HCT116 (cell line): ENCODE measurements around the gene ATXN2. TPM values are rescaled to one million over a fixed set of nuclear protein-coding genes. Genes with fewer than 3 reads are reported as not detected.

ENCODE experiments used
- ATAC-seq: fragments of 200-7000 bp; cut with Tn5 transposase; 2 replicates; pipeline ENCODE4 v1.9.1; 2020; ENCODE audit warnings: mild to moderate bottlenecking, moderate library complexity
- BruUV-seq: library from RNA; stranded (reverse); fragments of 400-500 nt; replicated peaks from 2 replicates; lab custom pipeline; 2021; lab: Mats Ljungman, UMichigan
- CTCF ChIA-PET: fragments of 300-600 bp; sonication (Branson Sonifier 250); formaldehyde crosslinking; loops from one replicate; lab custom pipeline; 2021; ENCODE audit warnings: antibody characterized with exemption; lab: Charles Lee
- POLR2A ChIA-PET: fragments of 300-600, 350-600 bp; sonication (Branson Sonifier 250); formaldehyde crosslinking; loops from one replicate; lab custom pipeline; 2021; ENCODE audit warnings: antibody characterized with exemption; lab: Charles Lee
- RAD21 ChIA-PET, 2 experiments: fragments of 300-600 bp; sonication (Branson Sonifier 250); formaldehyde crosslinking; loops; one replicate each; lab custom pipeline; 2023; ENCODE audit warnings: low total read pairs in 2 of 2; ENCODE audit not compliant: uncharacterized antibody in 2 of 2, unreplicated experiment in 2 of 2, low non-redundant PET in 1 of 2; lab: Charles Lee
- DNase-seq: peaks from one replicate; pipeline ENCODE4 v3.0.0-alpha.2; 2010; ENCODE audit warnings: low read depth, low spot score
- H2AFZ ChIP-seq: fragments of 200-600 bp; shearing (Covaris generic), sonication (generic); 2 replicates; pipeline ENCODE4 v1.6.1; 2017; ENCODE audit warnings: low read depth, mixed run types, mixed read lengths, antibody characterized with exemption, low read length; ENCODE audit not compliant: poor library complexity, severe bottlenecking
- H3K27ac ChIP-seq: 2 replicates; pipeline ENCODE4 v1.5.1; 2012; ENCODE audit warnings: low read depth, low read length
- H3K27me3 ChIP-seq: fragments of 200-600 bp; sonication (generic); 2 replicates; pipeline ENCODE4 v1.6.1; 2016; ENCODE audit warnings: mixed run types, low read length, mixed read lengths; ENCODE audit not compliant: insufficient read depth
- H3K36me3 ChIP-seq, 2 experiments: fragments of 200-500 bp in 1 of 2; fragments of 200-600 bp in 1 of 2; sonication (Bioruptor generic) in 1 of 2; sonication (generic) in 1 of 2; 2 replicates each; pipeline versions ENCODE4 v1.5.1 to v1.6.1; 2014 to 2016; ENCODE audit warnings: low read length in 2 of 2, inconsistent platforms in 1 of 2, mixed read lengths in 1 of 2, mixed run types in 1 of 2; ENCODE audit not compliant: insufficient read depth in 2 of 2, control insufficient read depth in 1 of 2
- H3K4me1 ChIP-seq, 2 experiments: fragments of 200-600 bp in 1 of 2; sonication (generic) in 1 of 2; 2 replicates each; pipeline versions ENCODE4 v1.5.1 to v1.6.1; 2012 to 2017; ENCODE audit warnings: low read length in 2 of 2, inconsistent platforms in 1 of 2, mild to moderate bottlenecking in 1 of 2, mixed read lengths in 1 of 2, mixed run types in 1 of 2, moderate library complexity in 1 of 2; ENCODE audit not compliant: insufficient read depth in 2 of 2, control insufficient read depth in 1 of 2
- H3K4me2 ChIP-seq: fragments of 200-600 bp; sonication (generic); 2 replicates; pipeline ENCODE4 v1.6.1; 2017; ENCODE audit warnings: mixed run types, low read length, mixed read lengths
- H3K4me3 ChIP-seq, 2 experiments: fragments of 200-600 bp in 1 of 2; sonication (generic) in 1 of 2; replicated peaks in 1 of 2; 2 replicates each; pipeline ENCODE4 v1.5.1; 2011 to 2016; ENCODE audit warnings: low read length in 2 of 2, control low read depth in 1 of 2, low read depth in 1 of 2, mild to moderate bottlenecking in 1 of 2, mixed read lengths in 1 of 2, mixed run types in 1 of 2
- H3K79me2 ChIP-seq: fragments of 200-600 bp; sonication (generic); 2 replicates; pipeline ENCODE4 v1.6.1; 2017; ENCODE audit warnings: mild to moderate bottlenecking, mixed run types, low read length, moderate library complexity, mixed read lengths; ENCODE audit not compliant: insufficient read depth
- H3K9ac ChIP-seq: fragments of 200-600 bp; sonication (generic); 2 replicates; pipeline ENCODE4 v1.6.1; 2016; ENCODE audit warnings: low read length, mixed read lengths
- H3K9me2 ChIP-seq: fragments of 200-600 bp; sonication (generic), shearing (Covaris generic); 2 replicates; pipeline ENCODE4 v1.6.1; 2017; ENCODE audit warnings: mixed run types, mild to moderate bottlenecking, moderate library complexity; ENCODE audit not compliant: insufficient read depth
- H3K9me3 ChIP-seq, 2 experiments: fragments of 200-500 bp in 1 of 2; fragments of 200-600 bp in 1 of 2; sonication (Bioruptor generic) in 1 of 2; sonication (generic) in 1 of 2; 2 replicates each; pipeline ENCODE4 v1.6.1; 2014 to 2017; ENCODE audit warnings: low read length in 2 of 2, mixed read lengths in 2 of 2, inconsistent platforms in 1 of 2, low read depth in 1 of 2, mild to moderate bottlenecking in 1 of 2, mixed run types in 1 of 2, moderate library complexity in 1 of 2; ENCODE audit not compliant: control insufficient read depth in 1 of 2, insufficient read depth in 1 of 2
- H4K20me1 ChIP-seq: fragments of 200-600 bp; sonication (generic), shearing (Covaris generic); 2 replicates; pipeline ENCODE4 v1.6.1; 2017; ENCODE audit warnings: mixed run types, mild to moderate bottlenecking, moderate library complexity; ENCODE audit not compliant: insufficient read depth
- CBX3 ChIP-seq: IDR thresholded peaks from 2 replicates; pipeline ENCODE4 v1.6.1; 2012; ENCODE audit warnings: low read depth
- CEBPB ChIP-seq: IDR thresholded peaks from 2 replicates; pipeline ENCODE4 v1.6.1; 2012; ENCODE audit warnings: low read depth
- ELF1 ChIP-seq: IDR thresholded peaks from 2 replicates; pipeline ENCODE4 v1.6.1; 2012; ENCODE audit warnings: low read depth, borderline replicate concordance
- EZH2 ChIP-seq: fragments of 200-600 bp; sonication (generic); IDR thresholded peaks from 2 replicates; pipeline ENCODE4 v1.6.1; 2017; ENCODE audit warnings: antibody characterized with exemption, mixed run types
- FOSL1 ChIP-seq: IDR thresholded peaks from 2 replicates; pipeline ENCODE4 v1.6.1; 2012; ENCODE audit warnings: low read depth
- JUND ChIP-seq: IDR thresholded peaks from 2 replicates; pipeline ENCODE4 v1.6.1; 2012
- POLR2A ChIP-seq: IDR thresholded peaks from 2 replicates; pipeline ENCODE4 v1.7.0; 2011; ENCODE audit warnings: borderline replicate concordance; ENCODE audit not compliant: insufficient read depth, insufficient read length; ENCODE audit errors: extremely low read depth
- RAD21 ChIP-seq: IDR thresholded peaks from 2 replicates; pipeline ENCODE4 v1.6.1; 2012; ENCODE audit warnings: low read depth, mild to moderate bottlenecking
- SRF ChIP-seq: IDR thresholded peaks from 2 replicates; pipeline ENCODE4 v1.6.1; 2012; ENCODE audit warnings: low read depth
- YY1 ChIP-seq: IDR thresholded peaks from 2 replicates; pipeline ENCODE4 v1.6.1; 2011; ENCODE audit warnings: low read length, low read depth, moderate library complexity, mild to moderate bottlenecking; ENCODE audit not compliant: insufficient replicate concordance; ENCODE audit errors: extremely low read depth
- ZFX ChIP-seq: fragments of 450-650 bp; IDR thresholded peaks from 2 replicates; pipeline ENCODE4 v1.6.1; 2017
- intact Hi-C: fragments of 100-400 bp; cut with micrococcal nuclease; formaldehyde crosslinking; loops from 2 replicates; pipeline ENCODE4 v1.10.0; 2022
- total RNA-seq: library from RNA; stranded (reverse); gene quantifications from one replicate; pipeline ENCODE4 v1.2.1, GENCODE V29; 2021; ENCODE audit not compliant: unreplicated experiment
- TF ChIP-seq, protein P1 (sequence below): IDR thresholded peaks from 2 replicates; pipeline ENCODE4 v1.6.1; 2012
- TF ChIP-seq, protein P2 (sequence below): IDR thresholded peaks from 2 replicates; pipeline ENCODE4 v1.6.1; 2011; ENCODE audit warnings: mild to moderate bottlenecking, low read length, moderate library complexity; ENCODE audit not compliant: insufficient replicate concordance; ENCODE audit errors: extremely low read depth
- TF ChIP-seq, protein P3 (sequence below): IDR thresholded peaks from 2 replicates; pipeline ENCODE4 v1.6.1; 2012; ENCODE audit warnings: low read depth

ATXN2 gene
- total RNA-seq, 1 experiment from 2014 or later = 72.7 TPM

DNA sequence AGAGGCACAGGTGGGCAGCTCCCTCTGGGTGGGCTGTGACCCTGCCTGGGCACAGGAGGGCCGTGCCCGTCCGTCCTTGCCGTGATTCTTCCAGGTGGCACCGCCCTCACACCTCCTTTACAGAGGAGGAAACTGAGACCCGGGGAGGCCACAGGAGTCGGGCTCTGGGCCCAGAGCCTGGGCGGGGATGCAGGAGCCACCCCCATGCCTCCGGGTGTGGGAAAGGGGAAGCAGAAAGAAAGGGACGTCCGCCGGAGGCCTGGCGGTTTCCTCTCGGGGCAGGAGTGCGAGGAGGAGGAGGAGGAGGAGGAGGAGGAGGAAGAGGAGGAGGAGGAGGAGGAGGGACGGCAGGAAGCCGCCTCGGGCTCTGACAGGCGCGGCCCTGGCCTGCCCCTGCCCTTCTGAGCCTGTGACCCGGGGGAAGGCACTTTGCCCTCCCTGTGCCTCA is 170.4 kb downstream of the ATXN2 start (continued):
- TF ChIP-seq, protein P1, sequence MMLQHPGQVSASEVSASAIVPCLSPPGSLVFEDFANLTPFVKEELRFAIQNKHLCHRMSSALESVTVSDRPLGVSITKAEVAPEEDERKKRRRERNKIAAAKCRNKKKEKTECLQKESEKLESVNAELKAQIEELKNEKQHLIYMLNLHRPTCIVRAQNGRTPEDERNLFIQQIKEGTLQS = no peak
- TF ChIP-seq EZH2 (no peak), ELF1 (no peak), CBX3 (no peak), CEBPB (no peak), POLR2A (no peak), FOSL1 (no peak)
- TF ChIP-seq, all 23 proteins: peak for 0

DNA sequence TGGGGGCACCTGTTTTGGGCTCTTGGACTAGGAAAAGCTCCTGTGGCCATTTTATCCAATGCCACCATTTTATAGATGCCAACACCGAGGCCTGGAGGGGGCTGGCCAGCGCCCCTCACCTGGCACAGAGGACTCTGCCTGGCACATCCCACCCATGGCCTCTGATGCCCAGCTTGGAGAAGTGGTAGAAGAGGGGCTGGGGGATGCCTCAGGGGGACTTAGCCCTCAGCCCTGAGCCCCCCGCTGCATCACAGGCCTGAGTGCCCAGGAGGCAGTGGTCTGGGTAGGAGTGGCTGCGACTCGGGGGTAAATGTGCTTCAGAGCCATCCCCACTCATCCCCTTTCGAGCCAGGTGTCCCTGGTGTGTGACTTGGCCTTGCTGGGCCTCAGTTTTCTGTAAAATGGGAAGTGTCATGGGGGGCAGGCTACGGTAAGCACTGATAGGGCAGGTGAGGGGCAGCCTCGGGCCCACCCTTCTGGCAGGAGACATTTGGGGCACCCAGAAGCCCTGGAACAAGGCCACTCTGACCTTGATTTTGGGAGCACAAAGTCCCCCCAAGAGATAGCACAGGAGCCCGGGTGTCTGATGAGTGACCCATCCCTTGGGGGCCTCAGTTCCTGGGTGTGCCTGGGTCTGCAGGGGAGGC is 170.9 kb downstream of the ATXN2 start:
- Histone ChIP-seq H3K9me2 (no peaks in the 10 kb centered on the region), H2AFZ (no peak overlapping the region), H3K4me2 (no peak overlapping the region), H3K4me3 (no peak overlapping the region), H3K27ac (no peak overlapping the region), H3K36me3 (no peaks in the 10 kb centered on the region), H3K27me3 (no peaks in the 10 kb centered on the region), H3K79me2 (no peaks in the 10 kb centered on the region), H3K4me1 (peaks cover 22 to 36% of the 10 kb centered on the region in 2 experiments), H4K20me1 (no peaks in the 10 kb centered on the region), H3K9me3 (no peaks in the 10 kb centered on the region), H3K9ac (no peak overlapping the region)
- no TSS peak for BruUV-seq
- intact Hi-C loops = no loop called here
- ChIA-PET CTCF (no interaction called here), RAD21 (no interaction called here), POLR2A (no interaction called here)
- DNase-seq (no peak), ATAC-seq (no peak)
- TF ChIP-seq YY1 (no peak), SRF (no peak), JUND (no peak), ELF1 (no peak), EZH2 (no peak), RAD21 (no peak), FOSL1 (no peak), ZFX (no peak)
- TF ChIP-seq, protein P2, sequence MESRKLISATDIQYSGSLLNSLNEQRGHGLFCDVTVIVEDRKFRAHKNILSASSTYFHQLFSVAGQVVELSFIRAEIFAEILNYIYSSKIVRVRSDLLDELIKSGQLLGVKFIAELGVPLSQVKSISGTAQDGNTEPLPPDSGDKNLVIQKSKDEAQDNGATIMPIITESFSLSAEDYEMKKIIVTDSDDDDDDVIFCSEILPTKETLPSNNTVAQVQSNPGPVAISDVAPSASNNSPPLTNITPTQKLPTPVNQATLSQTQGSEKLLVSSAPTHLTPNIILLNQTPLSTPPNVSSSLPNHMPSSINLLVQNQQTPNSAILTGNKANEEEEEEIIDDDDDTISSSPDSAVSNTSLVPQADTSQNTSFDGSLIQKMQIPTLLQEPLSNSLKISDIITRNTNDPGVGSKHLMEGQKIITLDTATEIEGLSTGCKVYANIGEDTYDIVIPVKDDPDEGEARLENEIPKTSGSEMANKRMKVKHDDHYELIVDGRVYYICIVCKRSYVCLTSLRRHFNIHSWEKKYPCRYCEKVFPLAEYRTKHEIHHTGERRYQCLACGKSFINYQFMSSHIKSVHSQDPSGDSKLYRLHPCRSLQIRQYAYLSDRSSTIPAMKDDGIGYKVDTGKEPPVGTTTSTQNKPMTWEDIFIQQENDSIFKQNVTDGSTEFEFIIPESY = no peak
- TF ChIP-seq, protein P3, sequence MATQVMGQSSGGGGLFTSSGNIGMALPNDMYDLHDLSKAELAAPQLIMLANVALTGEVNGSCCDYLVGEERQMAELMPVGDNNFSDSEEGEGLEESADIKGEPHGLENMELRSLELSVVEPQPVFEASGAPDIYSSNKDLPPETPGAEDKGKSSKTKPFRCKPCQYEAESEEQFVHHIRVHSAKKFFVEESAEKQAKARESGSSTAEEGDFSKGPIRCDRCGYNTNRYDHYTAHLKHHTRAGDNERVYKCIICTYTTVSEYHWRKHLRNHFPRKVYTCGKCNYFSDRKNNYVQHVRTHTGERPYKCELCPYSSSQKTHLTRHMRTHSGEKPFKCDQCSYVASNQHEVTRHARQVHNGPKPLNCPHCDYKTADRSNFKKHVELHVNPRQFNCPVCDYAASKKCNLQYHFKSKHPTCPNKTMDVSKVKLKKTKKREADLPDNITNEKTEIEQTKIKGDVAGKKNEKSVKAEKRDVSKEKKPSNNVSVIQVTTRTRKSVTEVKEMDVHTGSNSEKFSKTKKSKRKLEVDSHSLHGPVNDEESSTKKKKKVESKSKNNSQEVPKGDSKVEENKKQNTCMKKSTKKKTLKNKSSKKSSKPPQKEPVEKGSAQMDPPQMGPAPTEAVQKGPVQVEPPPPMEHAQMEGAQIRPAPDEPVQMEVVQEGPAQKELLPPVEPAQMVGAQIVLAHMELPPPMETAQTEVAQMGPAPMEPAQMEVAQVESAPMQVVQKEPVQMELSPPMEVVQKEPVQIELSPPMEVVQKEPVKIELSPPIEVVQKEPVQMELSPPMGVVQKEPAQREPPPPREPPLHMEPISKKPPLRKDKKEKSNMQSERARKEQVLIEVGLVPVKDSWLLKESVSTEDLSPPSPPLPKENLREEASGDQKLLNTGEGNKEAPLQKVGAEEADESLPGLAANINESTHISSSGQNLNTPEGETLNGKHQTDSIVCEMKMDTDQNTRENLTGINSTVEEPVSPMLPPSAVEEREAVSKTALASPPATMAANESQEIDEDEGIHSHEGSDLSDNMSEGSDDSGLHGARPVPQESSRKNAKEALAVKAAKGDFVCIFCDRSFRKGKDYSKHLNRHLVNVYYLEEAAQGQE = no peak
